ENCODE data around the gene STX16.

DNA sequence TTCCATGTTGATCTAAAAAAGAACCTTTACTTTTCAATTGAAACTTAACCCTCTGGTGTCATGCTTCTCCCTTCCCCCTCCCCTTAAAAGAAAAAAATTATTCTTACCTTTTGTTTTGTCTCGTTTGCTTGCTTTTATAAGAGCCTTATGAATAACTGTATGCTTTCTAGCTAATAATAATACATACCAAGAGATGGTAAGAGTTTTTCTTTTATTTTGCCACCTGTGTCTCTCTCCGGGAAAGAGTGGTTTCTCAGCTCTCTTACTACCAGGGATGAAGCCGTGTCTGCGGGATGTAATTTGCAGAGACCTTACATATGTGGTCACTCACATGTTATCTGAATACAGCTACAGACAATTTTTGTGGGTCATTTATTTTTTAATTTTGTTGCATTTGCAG lies 7.7 kb downstream of the STX16 start:
- TF ChIP-seq CEBPB (IDR thresholded peaks at IDR 0.05) (no peak), EGR1 (IDR thresholded peaks at IDR 0.05) (no peak), CREB1 (IDR thresholded peaks at IDR 0.05; ENCODE audit: low read depth) (no peak), USF1 (IDR thresholded peaks at IDR 0.05) (no peak)
